Measurements from ENCODE around the gene CADPS2. TPM values are rescaled to one million over a fixed set of nuclear protein-coding genes. Genes with fewer than 3 reads are reported as not detected.

CADPS2 gene
- total RNA-seq, 1 experiment from 2014 or later, result 16.4 TPM

DNA sequence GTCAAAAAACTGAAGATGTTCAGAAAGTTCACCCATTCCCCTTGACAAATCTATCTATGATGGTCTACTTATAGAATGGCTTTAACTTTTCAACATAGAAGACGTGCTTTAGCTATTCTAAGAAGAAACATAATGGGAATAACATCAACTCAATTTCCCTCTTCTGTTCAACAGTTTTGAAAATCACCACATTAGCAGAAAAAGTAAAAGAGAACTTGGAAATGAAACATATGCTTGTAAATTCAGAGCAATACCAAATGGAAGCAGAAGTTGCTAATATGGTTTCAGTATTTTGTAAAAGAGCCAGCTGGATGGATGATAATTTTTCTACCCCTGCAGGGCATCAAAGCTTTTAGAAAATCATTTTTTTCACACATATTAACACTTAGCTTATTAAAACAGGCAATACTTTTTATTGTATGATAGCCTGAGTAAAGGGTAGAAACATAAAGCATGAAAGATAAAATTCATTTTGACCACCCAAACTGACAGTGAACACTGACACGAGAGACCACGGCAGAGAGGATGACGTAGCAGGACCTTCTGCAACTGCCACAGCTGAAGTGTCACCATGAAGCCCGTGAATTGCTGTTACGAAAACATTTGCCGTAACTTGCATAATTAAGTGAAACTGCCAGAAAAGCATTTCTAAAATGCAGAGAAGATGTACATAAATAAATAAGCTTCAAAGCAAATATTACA is 542.5 kb downstream of the CADPS2 start:
- no TSS peak for BruUV-seq (replicated peaks)
- TF ChIP-seq, protein P1, sequence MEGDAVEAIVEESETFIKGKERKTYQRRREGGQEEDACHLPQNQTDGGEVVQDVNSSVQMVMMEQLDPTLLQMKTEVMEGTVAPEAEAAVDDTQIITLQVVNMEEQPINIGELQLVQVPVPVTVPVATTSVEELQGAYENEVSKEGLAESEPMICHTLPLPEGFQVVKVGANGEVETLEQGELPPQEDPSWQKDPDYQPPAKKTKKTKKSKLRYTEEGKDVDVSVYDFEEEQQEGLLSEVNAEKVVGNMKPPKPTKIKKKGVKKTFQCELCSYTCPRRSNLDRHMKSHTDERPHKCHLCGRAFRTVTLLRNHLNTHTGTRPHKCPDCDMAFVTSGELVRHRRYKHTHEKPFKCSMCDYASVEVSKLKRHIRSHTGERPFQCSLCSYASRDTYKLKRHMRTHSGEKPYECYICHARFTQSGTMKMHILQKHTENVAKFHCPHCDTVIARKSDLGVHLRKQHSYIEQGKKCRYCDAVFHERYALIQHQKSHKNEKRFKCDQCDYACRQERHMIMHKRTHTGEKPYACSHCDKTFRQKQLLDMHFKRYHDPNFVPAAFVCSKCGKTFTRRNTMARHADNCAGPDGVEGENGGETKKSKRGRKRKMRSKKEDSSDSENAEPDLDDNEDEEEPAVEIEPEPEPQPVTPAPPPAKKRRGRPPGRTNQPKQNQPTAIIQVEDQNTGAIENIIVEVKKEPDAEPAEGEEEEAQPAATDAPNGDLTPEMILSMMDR (IDR thresholded peaks at IDR 0.05; ENCODE audit: unreplicated experiment), result no peak
- no peaks in the 10 kb centered on the region for H3K27me3 Mint-ChIP-seq (ENCODE audit: unreplicated experiment)
- no peak overlapping the region for H3K4me3 Mint-ChIP-seq (ENCODE audit: low read depth, unreplicated experiment)
- no peaks in the 10 kb centered on the region for H3K4me1 Mint-ChIP-seq (ENCODE audit: low read depth, unreplicated experiment)
- no peaks in the 10 kb centered on the region for H3K9me3 Mint-ChIP-seq (ENCODE audit: low read depth, unreplicated experiment)
- intact Hi-C loops (cut with micrococcal nuclease; ENCODE audit: unreplicated experiment), result no loop called here
- H3K27ac Mint-ChIP-seq (ENCODE audit: unreplicated experiment), result no peak overlapping the region
- DNase-seq, result no peak
- CTCF ChIA-PET, result no interaction called here
- no peaks in the 10 kb centered on the region for H3K36me3 Mint-ChIP-seq (ENCODE audit: insufficient read depth, unreplicated experiment)

DNA sequence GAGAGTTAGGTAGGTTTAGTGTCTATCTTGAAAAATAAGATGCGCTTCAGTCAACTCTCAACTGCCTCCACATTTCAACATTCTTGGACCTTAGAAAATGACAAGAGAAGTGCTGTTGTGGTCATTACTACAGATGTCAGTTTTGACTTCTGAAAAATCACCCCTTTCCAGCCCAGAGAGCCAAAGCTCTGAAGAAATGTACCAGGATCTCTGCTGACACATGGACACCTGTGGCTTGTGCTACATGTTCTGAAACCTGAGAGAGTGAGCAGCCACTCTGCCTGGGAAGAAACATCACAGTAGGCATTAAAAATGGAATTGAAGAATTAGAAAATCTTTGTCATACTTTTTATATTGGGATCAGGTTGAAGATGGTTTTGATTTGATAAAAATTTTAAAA is 545.8 kb downstream of the CADPS2 start:
- Mint-ChIP-seq H3K4me1 (ENCODE audit: low read depth, unreplicated experiment) (no peaks in the 10 kb centered on the region), H3K4me3 (ENCODE audit: low read depth, unreplicated experiment) (no peak overlapping the region), H3K36me3 (ENCODE audit: insufficient read depth, unreplicated experiment) (no peaks in the 10 kb centered on the region), H3K27me3 (ENCODE audit: unreplicated experiment) (no peaks in the 10 kb centered on the region), H3K27ac (ENCODE audit: unreplicated experiment) (no peak overlapping the region), H3K9me3 (ENCODE audit: low read depth, unreplicated experiment) (no peaks in the 10 kb centered on the region)
- intact Hi-C loops (cut with micrococcal nuclease; ENCODE audit: unreplicated experiment), result no loop called here
- CTCF ChIA-PET, result no interaction called here
- BruUV-seq (replicated peaks), result no TSS peak
- TF ChIP-seq, protein P1 (IDR thresholded peaks at IDR 0.05; ENCODE audit: unreplicated experiment), result no peak
- no peak for DNase-seq

DNA sequence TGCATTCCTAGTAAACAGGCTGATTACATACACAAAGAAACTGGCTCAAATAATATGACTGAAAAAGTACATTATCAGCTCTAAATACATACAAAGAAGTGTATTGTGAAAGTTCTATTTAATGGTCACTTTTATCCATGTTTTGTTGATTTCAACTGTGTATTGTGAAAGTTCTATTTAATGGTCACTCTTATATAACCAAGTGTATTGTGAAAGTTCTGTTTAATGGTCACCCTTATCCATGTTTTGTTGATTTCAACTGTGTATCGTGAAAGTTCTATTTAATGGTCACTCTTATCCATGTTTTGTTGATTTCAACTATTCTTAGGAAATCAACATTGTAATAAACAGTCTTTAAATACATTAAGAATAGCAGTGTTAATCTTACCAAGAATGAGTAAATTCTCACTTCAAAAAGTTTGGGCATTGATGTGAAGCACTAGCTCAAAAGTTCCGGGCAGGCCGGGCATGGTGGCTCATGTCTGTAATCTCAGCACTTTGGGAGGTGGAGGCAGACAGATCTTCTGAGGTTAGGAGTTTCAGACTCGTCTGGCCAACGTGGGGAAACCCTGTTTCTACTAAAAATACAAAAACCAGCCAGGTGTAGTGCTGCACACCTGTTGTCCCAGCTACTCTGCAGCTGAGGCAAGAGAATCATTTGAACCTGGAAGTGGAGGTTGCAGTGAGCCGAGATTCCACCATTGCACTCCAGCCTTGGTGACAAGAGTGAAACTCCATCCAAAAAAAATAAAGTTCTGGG is 546.9 kb downstream of the CADPS2 start:
- no peaks in the 10 kb centered on the region for H3K27me3 Mint-ChIP-seq (ENCODE audit: unreplicated experiment)
- intact Hi-C loops (cut with micrococcal nuclease; ENCODE audit: unreplicated experiment), result no loop called here
- no TSS peak for BruUV-seq (replicated peaks)
- H3K36me3 Mint-ChIP-seq (ENCODE audit: insufficient read depth, unreplicated experiment), result no peaks in the 10 kb centered on the region
- H3K4me3 Mint-ChIP-seq (ENCODE audit: low read depth, unreplicated experiment), result no peak overlapping the region
- CTCF ChIA-PET, result interaction anchor here (0.7 kb wide), 1 partner anchor 15 kb away, joined by 3 read pairs; no protein-coding TSS in a partner anchor
- TF ChIP-seq, protein P1 (IDR thresholded peaks at IDR 0.05; ENCODE audit: unreplicated experiment), result no peak
- no peaks in the 10 kb centered on the region for H3K9me3 Mint-ChIP-seq (ENCODE audit: low read depth, unreplicated experiment)
- no peak overlapping the region for H3K27ac Mint-ChIP-seq (ENCODE audit: unreplicated experiment)
- no peaks in the 10 kb centered on the region for H3K4me1 Mint-ChIP-seq (ENCODE audit: low read depth, unreplicated experiment)
- no peak for DNase-seq

DNA sequence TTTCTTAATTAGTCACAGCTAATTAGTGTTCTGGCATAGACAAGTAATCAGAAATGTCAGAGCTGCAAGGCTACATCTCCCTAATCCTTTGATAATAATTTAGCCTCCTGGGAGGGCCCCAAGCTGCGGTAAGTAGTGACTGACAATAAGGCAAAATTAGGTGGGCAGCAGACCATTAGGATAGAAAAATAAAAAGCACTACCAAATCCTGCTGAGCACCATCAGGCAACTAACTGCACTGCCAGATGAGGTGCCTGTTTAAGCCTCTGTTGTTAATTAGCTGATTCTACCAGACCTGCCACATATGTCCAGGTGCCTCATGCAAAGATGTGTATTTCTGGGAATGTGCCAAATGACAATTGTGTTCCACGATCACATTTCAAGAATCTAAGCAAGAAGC is 549.2 kb downstream of the CADPS2 start:
- Mint-ChIP-seq H3K4me3 (ENCODE audit: low read depth, unreplicated experiment) (no peak overlapping the region), H3K36me3 (ENCODE audit: insufficient read depth, unreplicated experiment) (no peaks in the 10 kb centered on the region), H3K4me1 (ENCODE audit: low read depth, unreplicated experiment) (no peaks in the 10 kb centered on the region), H3K9me3 (ENCODE audit: low read depth, unreplicated experiment) (no peaks in the 10 kb centered on the region), H3K27ac (ENCODE audit: unreplicated experiment) (no peak overlapping the region), H3K27me3 (ENCODE audit: unreplicated experiment) (no peaks in the 10 kb centered on the region)
- DNase-seq, result no peak
- CTCF ChIA-PET, result interaction anchor here (0.6 kb wide), 1 partner anchor 15 kb away, joined by 3 read pairs; no protein-coding TSS in a partner anchor
- intact Hi-C loops (cut with micrococcal nuclease; ENCODE audit: unreplicated experiment), result no loop called here
- TF ChIP-seq, protein P1 (IDR thresholded peaks at IDR 0.05; ENCODE audit: unreplicated experiment), result no peak
- BruUV-seq (replicated peaks), result no TSS peak

Measured in Calu3 (cell line).